GM21723 (cell line): ENCODE results near the gene PRRX1.

Experiments used
- ATAC-seq: cut with Tn5 transposase; IDR thresholded peaks from one replicate; pipeline ENCODE4 v1.9.1; 2021; ENCODE audit warnings: mild to moderate bottlenecking, moderate library complexity; ENCODE audit not compliant: unreplicated experiment

PRRX1 gene

GRCh38 chr1:170663404-170664092 is 383 bp upstream of the PRRX1 start:
- no peak for ATAC-seq

GRCh38 chr1:170664828-170665612 is 1.1 kb downstream of the PRRX1 start:
- no peak for ATAC-seq

- no peak for ATAC-seq
Observed at GRCh38 chr1:170665629-170666028, 1.7 kb downstream of the PRRX1 start.

GRCh38 chr1:170666541-170667254 is 2.8 kb downstream of the PRRX1 start:
- no peak for ATAC-seq

- ATAC-seq: no peak
Observed at GRCh38 chr1:170668209-170669106, 4.5 kb downstream of the PRRX1 start.

GRCh38 chr1:170669107-170669445 is 5.1 kb downstream of the PRRX1 start:
- no peak for ATAC-seq

GRCh38 chr1:170669586-170670530 is 5.9 kb downstream of the PRRX1 start:
- no peak for ATAC-seq

- no peak for ATAC-seq
Observed at GRCh38 chr1:170670802-170671628, 7.1 kb downstream of the PRRX1 start.

GRCh38 chr1:170671629-170671963 is 7.7 kb downstream of the PRRX1 start:
- no peak for ATAC-seq

- no peak for ATAC-seq
Observed at GRCh38 chr1:170672316-170672715, 8.4 kb downstream of the PRRX1 start.

GRCh38 chr1:170674239-170674638 is 10.3 kb downstream of the PRRX1 start:
- no peak for ATAC-seq

GRCh38 chr1:170674986-170675385 is 11.1 kb downstream of the PRRX1 start:
- ATAC-seq: no peak

- no peak for ATAC-seq
Observed at GRCh38 chr1:170675865-170676264, 11.9 kb downstream of the PRRX1 start.

GRCh38 chr1:170676628-170677027 is 12.7 kb downstream of the PRRX1 start:
- no peak for ATAC-seq

GRCh38 chr1:170678027-170678600 is 14.2 kb downstream of the PRRX1 start:
- no peak for ATAC-seq

GRCh38 chr1:170680428-170680827 is 16.5 kb downstream of the PRRX1 start:
- no peak for ATAC-seq

GRCh38 chr1:170682169-170682568 is 18.2 kb downstream of the PRRX1 start:
- ATAC-seq: no peak

GRCh38 chr1:170682809-170683208 is 18.9 kb downstream of the PRRX1 start:
- ATAC-seq: no peak

- no peak for ATAC-seq
Observed at GRCh38 chr1:170685166-170685565, 21.2 kb downstream of the PRRX1 start.
